ENCODE measurements around the gene NCAPD3.
"Not testable (repeated sequence)": the region's sequence is repeated elsewhere in the genome, so short reads cannot be mapped to it uniquely, and the experiment has no call there.

Gene NCAPD3

GRCh38 chr11:134132808-134133207, 91.0 kb downstream of the NCAPD3 start:
- no peak for DNase-seq (ENCODE audit: low spot score)

- no peak for DNase-seq (ENCODE audit: low spot score)
Observed at GRCh38 chr11:134131628-134132244, 92.0 kb downstream of the NCAPD3 start.

GRCh38 chr11:134126217-134126822, 97.4 kb downstream of the NCAPD3 start:
- no peak for DNase-seq (ENCODE audit: low spot score)

- no peak for DNase-seq (ENCODE audit: low spot score)
Observed at GRCh38 chr11:134125507-134125906, 98.3 kb downstream of the NCAPD3 start.

- no peak for DNase-seq (ENCODE audit: low spot score)
Observed at GRCh38 chr11:134124660-134125451, 98.9 kb downstream of the NCAPD3 start.

GRCh38 chr11:134120921-134121526, 102.7 kb downstream of the NCAPD3 start:
- no peak for DNase-seq (ENCODE audit: low spot score)

- DNase-seq (ENCODE audit: low spot score) = no peak
Observed at GRCh38 chr11:134120143-134120850, 103.5 kb downstream of the NCAPD3 start.

- no peak for DNase-seq (ENCODE audit: low spot score)
Observed at GRCh38 chr11:134119094-134119493, 104.7 kb downstream of the NCAPD3 start.

DNA sequence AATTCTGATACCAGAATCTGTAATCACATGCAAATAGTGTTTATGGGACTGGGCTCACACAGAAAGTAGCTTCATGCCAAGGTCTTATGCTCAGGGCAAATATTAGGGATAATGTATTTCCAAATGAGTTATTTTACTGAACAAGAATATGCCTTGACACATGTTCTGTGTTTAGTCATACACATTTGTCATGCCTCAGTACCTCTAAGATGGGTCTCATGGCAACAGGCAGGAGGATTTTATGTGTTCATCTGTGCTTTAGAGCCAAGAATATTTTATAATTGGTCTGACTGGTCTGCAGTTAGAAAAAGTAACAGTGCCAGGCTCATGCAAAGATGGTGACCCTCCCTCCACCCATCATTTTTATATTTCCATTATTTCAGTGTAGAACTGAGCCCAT, 105.8 kb downstream of the NCAPD3 start:
- no peak for DNase-seq (ENCODE audit: low spot score)

- no peak for DNase-seq (ENCODE audit: low spot score)
Observed at GRCh38 chr11:134116210-134116609, 107.6 kb downstream of the NCAPD3 start.

- not testable (repeated sequence) for DNase-seq (ENCODE audit: low spot score)
Observed at GRCh38 chr11:134113787-134114186, 110.0 kb downstream of the NCAPD3 start.

GRCh38 chr11:134110252-134110815, 113.4 kb downstream of the NCAPD3 start:
- DNase-seq (ENCODE audit: low spot score) = no peak

Measured in NAMALWA (cell line).